Smooth muscle cell (in vitro differentiated cells): ENCODE measurements around the gene FGD4. TPM values are rescaled to one million over a fixed set of nuclear protein-coding genes. Genes with fewer than 3 reads are reported as not detected.
A peak's percentile ranks its signal among the peaks of the same experiment; 100 is the strongest.

Experiments used
- DNase-seq: peaks from one replicate; lab custom pipeline; 2025; ENCODE audit not compliant: unreplicated experiment; lab: John Stamatoyannopoulos, UW
- H2AFZ ChIP-seq: fragments of 200-600 bp; sonication (generic); 2 replicates; pipeline ENCODE4 v1.6.0; 2016; ENCODE audit warnings: antibody characterized with exemption, low read depth, mild to moderate bottlenecking
- H3F3A ChIP-seq: fragments of 200-600 bp; sonication (generic); 2 replicates; pipeline ENCODE4 v1.6.0; 2017; ENCODE audit warnings: antibody characterized with exemption, low read depth
- H3K27ac ChIP-seq: fragments of 200-600 bp; sonication (generic); 2 replicates; pipeline ENCODE4 v1.5.1; 2016; ENCODE audit warnings: low read depth, mild to moderate bottlenecking
- H3K27me3 ChIP-seq: fragments of 200-600 bp; sonication (generic); 2 replicates; pipeline ENCODE4 v1.6.1; 2016; ENCODE audit warnings: low read depth, mild to moderate bottlenecking
- H3K36me3 ChIP-seq: fragments of 200-600 bp; sonication (generic); 2 replicates; pipeline ENCODE4 v1.5.1; 2016; ENCODE audit warnings: low read depth
- H3K4me1 ChIP-seq: fragments of 200-600 bp; sonication (generic); 2 replicates; pipeline ENCODE4 v1.5.1; 2016; ENCODE audit warnings: low read depth
- H3K4me2 ChIP-seq: fragments of 200-600 bp; sonication (generic); 2 replicates; pipeline ENCODE4 v1.6.0; 2016; ENCODE audit warnings: mild to moderate bottlenecking
- H3K4me3 ChIP-seq: fragments of 200-600 bp; sonication (generic); 2 replicates; pipeline ENCODE4 v1.5.1; 2016; ENCODE audit warnings: mild to moderate bottlenecking
- H3K79me2 ChIP-seq: fragments of 200-600 bp; sonication (generic); 2 replicates; pipeline ENCODE4 v1.6.0; 2016; ENCODE audit warnings: low read depth, mild to moderate bottlenecking
- H3K9ac ChIP-seq: fragments of 200-600 bp; sonication (generic); 2 replicates; pipeline ENCODE4 v1.6.0; 2016; ENCODE audit warnings: low read depth
- H3K9me3 ChIP-seq: fragments of 200-600 bp; sonication (generic); replicated peaks from 2 replicates; pipeline ENCODE4 v1.5.1; 2016; ENCODE audit warnings: low read depth
- H4K20me1 ChIP-seq: fragments of 200-600 bp; sonication (generic); 2 replicates; pipeline ENCODE4 v1.6.0; 2016; ENCODE audit warnings: low read depth
- CTCF ChIP-seq: fragments of 200-600 bp; sonication (generic); IDR thresholded peaks from 2 replicates; pipeline ENCODE4 v1.5.1; 2017; ENCODE audit warnings: borderline replicate concordance, mild to moderate bottlenecking, antibody characterized with exemption; ENCODE audit not compliant: insufficient read depth, poor library complexity, severe bottlenecking
- WGBS: methylation state at CpG from one replicate; pipeline ENCODE4 v1.1.7; 2016; ENCODE audit warnings: low lambda C conversion rate; 5-methylcytosine and 5-hydroxymethylcytosine counted together
- polyA plus RNA-seq: library from polyadenylated mRNA; unstranded; fragments of >200 nt; fragmentation: Nextera tagmentation; extraction: Ambion mirVana; gene quantifications from 2 replicates; pipeline ENCODE4 v1.2.1, GENCODE V29; 2016
- total RNA-seq: library from RNA; depleted of rRNA; stranded (reverse); fragments of >200 nt; gene quantifications from 2 replicates; pipeline ENCODE4 v1.2.3, GENCODE V29; 2014

FGD4 gene
- total and polyA plus RNA-seq, 2 experiments from 2014 or later = 0.42 to 5.8 TPM

- Histone ChIP-seq H3K27me3 (no peaks in the 10 kb centered on the region), H3K9me3 (no peaks in the 10 kb centered on the region), H3K9ac (peak overlapping the region; percentile 65), H3K27ac (peak overlapping the region; percentile 92), H3K4me2 (peak overlapping the region; percentile 59), H3K4me1 (peaks cover 26% of the 10 kb centered on the region), H3K36me3 (no peaks in the 10 kb centered on the region), H3K79me2 (no peaks in the 10 kb centered on the region), H2AFZ (no peak overlapping the region), H4K20me1 (no peaks in the 10 kb centered on the region), H3K4me3 (no peak overlapping the region), H3F3A (no peaks in the 10 kb centered on the region)
- DNase-seq = no peak
- 0% methylated on average over 1 of the region's 1 CpG for WGBS
- no peak for TF ChIP-seq CTCF
These were observed 168.9 kb downstream of the FGD4 start for GRCh38 chr12:32568228-32568627.

GRCh38 chr12:32569259-32569658 lies 169.9 kb downstream of the FGD4 start:
- 21% methylated on average over 2 of the region's 2 CpGs for WGBS
- Histone ChIP-seq H3K4me3 (no peak overlapping the region), H3K9ac (peak overlapping the region; percentile 65), H4K20me1 (no peaks in the 10 kb centered on the region), H3K36me3 (no peaks in the 10 kb centered on the region), H3K27ac (peak overlapping the region; percentile 92), H3K4me1 (peaks cover 26% of the 10 kb centered on the region), H3K79me2 (no peaks in the 10 kb centered on the region), H3K27me3 (no peaks in the 10 kb centered on the region), H2AFZ (peak overlapping the region; percentile 59), H3K9me3 (no peaks in the 10 kb centered on the region), H3K4me2 (peak overlapping the region; percentile 59), H3F3A (no peaks in the 10 kb centered on the region)
- no peak for DNase-seq
- TF ChIP-seq CTCF = no peak

- no peak for TF ChIP-seq CTCF
- H3K79me2 ChIP-seq = no peaks in the 10 kb centered on the region
- 86% methylated on average over 1 of the region's 1 CpG for WGBS
These were observed 175.2 kb downstream of the FGD4 start for GRCh38 chr12:32574585-32574984.

GRCh38 chr12:32577328-32577727 lies 178.0 kb downstream of the FGD4 start:
- H3K4me2 ChIP-seq = no peak overlapping the region
- no peaks in the 10 kb centered on the region for H3F3A ChIP-seq
- TF ChIP-seq CTCF = no peak
- no peak overlapping the region for H3K4me3 ChIP-seq
- no peak overlapping the region for H2AFZ ChIP-seq
- no peak overlapping the region for H3K9ac ChIP-seq
- no peaks in the 10 kb centered on the region for H3K79me2 ChIP-seq
- H3K4me1 ChIP-seq = no peaks in the 10 kb centered on the region
- no peaks in the 10 kb centered on the region for H3K27me3 ChIP-seq
- H4K20me1 ChIP-seq = no peaks in the 10 kb centered on the region
- WGBS = 57% methylated on average over 2 of the region's 2 CpGs
- no peak for DNase-seq
- H3K36me3 ChIP-seq = no peaks in the 10 kb centered on the region
- H3K9me3 ChIP-seq = no peaks in the 10 kb centered on the region
- no peak overlapping the region for H3K27ac ChIP-seq

More at GRCh38 chr12:32574585-32574984, 175.2 kb downstream of the FGD4 start:
- Histone ChIP-seq H3K9ac (no peak overlapping the region), H3F3A (no peaks in the 10 kb centered on the region), H2AFZ (no peak overlapping the region), H3K27ac (no peak overlapping the region), H3K27me3 (no peaks in the 10 kb centered on the region), H3K36me3 (no peaks in the 10 kb centered on the region), H3K4me2 (no peak overlapping the region), H4K20me1 (no peaks in the 10 kb centered on the region), H3K4me1 (peaks cover 2% of the 10 kb centered on the region), H3K4me3 (no peak overlapping the region), H3K9me3 (no peaks in the 10 kb centered on the region)
- DNase-seq = no peak
